Karpas-422 (cell line): ENCODE data around the gene TOP2B. TPM values are rescaled to one million over a fixed set of nuclear protein-coding genes. Genes with fewer than 3 reads are reported as not detected.

Experiments
- DNase-seq: peaks from one replicate; pipeline ENCODE4 v3.0.0-alpha.2; 2015
- H2AFZ ChIP-seq: fragments of 200-600 bp; sonication (generic); 2 replicates; pipeline ENCODE4 v1.6.1; 2014; ENCODE audit warnings: antibody characterized with exemption, low read length, mixed read lengths
- H3K27ac ChIP-seq: fragments of 200-600 bp; sonication (generic); 2 replicates; pipeline ENCODE4 v1.5.1; 2014; ENCODE audit warnings: mild to moderate bottlenecking, low read length, moderate library complexity
- H3K27me3 ChIP-seq: fragments of 200-600 bp; sonication (generic); 2 replicates; pipeline ENCODE4 v1.6.1; 2014; ENCODE audit warnings: low read length, mixed read lengths
- H3K36me3 ChIP-seq: fragments of 200-600 bp; sonication (generic); 2 replicates; pipeline ENCODE4 v1.6.1; 2014; ENCODE audit warnings: low read length, mixed read lengths; ENCODE audit not compliant: insufficient read depth
- H3K4me1 ChIP-seq: fragments of 200-600 bp; sonication (generic); 2 replicates; pipeline ENCODE4 v1.6.1; 2014; ENCODE audit warnings: mild to moderate bottlenecking, low read length, mixed read lengths
- H3K4me2 ChIP-seq: fragments of 200-600 bp; sonication (generic); 2 replicates; pipeline ENCODE4 v1.6.1; 2014; ENCODE audit warnings: low read length, low read depth, mild to moderate bottlenecking; ENCODE audit not compliant: poor library complexity, severe bottlenecking
- H3K4me3 ChIP-seq: fragments of 200-600 bp; sonication (generic); 2 replicates; pipeline ENCODE4 v1.5.1; 2014; ENCODE audit warnings: mild to moderate bottlenecking, antibody characterized with exemption, low read length, mixed read lengths
- H3K79me2 ChIP-seq: fragments of 200-600 bp; sonication (generic); 2 replicates; pipeline ENCODE4 v1.6.1; 2014; ENCODE audit warnings: mild to moderate bottlenecking, low read length, mixed read lengths
- H3K9ac ChIP-seq: fragments of 200-600 bp; sonication (generic); 2 replicates; pipeline ENCODE4 v1.6.0; 2014; ENCODE audit warnings: low read length
- H3K9me2 ChIP-seq: fragments of 200-600 bp; sonication (generic), shearing (Covaris generic); replicated peaks from 2 replicates; pipeline ENCODE4 v1.6.0; 2014; ENCODE audit warnings: mild to moderate bottlenecking, low read length, moderate library complexity; ENCODE audit not compliant: insufficient read depth
- H3K9me3 ChIP-seq: fragments of 300-700, 200-600 bp; sonication (generic); 2 replicates; pipeline ENCODE4 v1.6.1; 2014; ENCODE audit warnings: low read length, mixed read lengths
- H4K20me1 ChIP-seq: fragments of 200-600 bp; sonication (generic); 2 replicates; pipeline ENCODE4 v1.6.1; 2014; ENCODE audit warnings: mild to moderate bottlenecking, antibody characterized with exemption, low read length, low read depth; ENCODE audit not compliant: insufficient read depth
- total RNA-seq: library from RNA; depleted of rRNA; stranded (reverse); fragments of >200 nt; shearing (Covaris generic); gene quantifications from 2 replicates; pipeline ENCODE4 v1.2.3, GENCODE V29; 2014; ENCODE audit warnings: low replicate concordance

The TOP2B gene
- total RNA-seq, 1 experiment from 2014 or later: 155 TPM

- Histone ChIP-seq H3K9ac (no peak overlapping the region), H3K27me3 (no peaks in the 10 kb centered on the region), H2AFZ (no peak overlapping the region), H3K4me3 (no peak overlapping the region), H3K4me1 (no peaks in the 10 kb centered on the region), H3K4me2 (no peak overlapping the region), H3K9me2 (no peaks in the 10 kb centered on the region), H4K20me1 (no peaks in the 10 kb centered on the region), H3K79me2 (no peaks in the 10 kb centered on the region), H3K27ac (no peak overlapping the region), H3K36me3 (no peaks in the 10 kb centered on the region), H3K9me3 (no peaks in the 10 kb centered on the region)
- no peak for DNase-seq
Observed at GRCh38 chr3:25574172-25574765, 90.4 kb downstream of the TOP2B start.

GRCh38 chr3:25573386-25574171, 91.1 kb downstream of the TOP2B start:
- no peaks in the 10 kb centered on the region for H3K79me2 ChIP-seq
- no peaks in the 10 kb centered on the region for H3K9me3 ChIP-seq
- H3K9me2 ChIP-seq: no peaks in the 10 kb centered on the region
- no peaks in the 10 kb centered on the region for H3K27me3 ChIP-seq
- H2AFZ ChIP-seq: no peak overlapping the region
- no peak overlapping the region for H3K4me2 ChIP-seq
- no peaks in the 10 kb centered on the region for H3K36me3 ChIP-seq
- no peaks in the 10 kb centered on the region for H4K20me1 ChIP-seq
- no peaks in the 10 kb centered on the region for H3K4me1 ChIP-seq
- no peak overlapping the region for H3K27ac ChIP-seq
- no peak overlapping the region for H3K9ac ChIP-seq
- H3K4me3 ChIP-seq: no peak overlapping the region
- no peak for DNase-seq

GRCh38 chr3:25572919-25573385, 91.8 kb downstream of the TOP2B start:
- Histone ChIP-seq H3K4me2 (no peak overlapping the region), H3K4me1 (no peaks in the 10 kb centered on the region), H3K4me3 (no peak overlapping the region), H3K79me2 (no peaks in the 10 kb centered on the region), H2AFZ (no peak overlapping the region), H3K27ac (no peak overlapping the region), H3K27me3 (no peaks in the 10 kb centered on the region), H3K9me2 (no peaks in the 10 kb centered on the region), H3K36me3 (no peaks in the 10 kb centered on the region), H3K9me3 (no peaks in the 10 kb centered on the region), H4K20me1 (no peaks in the 10 kb centered on the region), H3K9ac (no peak overlapping the region)
- no peak for DNase-seq

GRCh38 chr3:25572336-25572735, 92.4 kb downstream of the TOP2B start:
- Histone ChIP-seq H3K27ac (no peak overlapping the region), H4K20me1 (no peaks in the 10 kb centered on the region), H3K4me2 (no peak overlapping the region), H3K9ac (no peak overlapping the region), H3K4me3 (no peak overlapping the region), H3K4me1 (no peaks in the 10 kb centered on the region), H2AFZ (no peak overlapping the region), H3K27me3 (no peaks in the 10 kb centered on the region), H3K79me2 (no peaks in the 10 kb centered on the region), H3K9me2 (no peaks in the 10 kb centered on the region), H3K36me3 (no peaks in the 10 kb centered on the region), H3K9me3 (no peaks in the 10 kb centered on the region)
- DNase-seq: no peak

- no peak overlapping the region for H3K4me3 ChIP-seq
- no peaks in the 10 kb centered on the region for H3K27me3 ChIP-seq
- H3K4me1 ChIP-seq: no peaks in the 10 kb centered on the region
- H3K9me3 ChIP-seq: no peaks in the 10 kb centered on the region
- no peaks in the 10 kb centered on the region for H4K20me1 ChIP-seq
- no peaks in the 10 kb centered on the region for H3K79me2 ChIP-seq
- no peaks in the 10 kb centered on the region for H3K9me2 ChIP-seq
- no peak for DNase-seq
- H2AFZ ChIP-seq: no peak overlapping the region
- no peak overlapping the region for H3K9ac ChIP-seq
- no peak overlapping the region for H3K4me2 ChIP-seq
- no peaks in the 10 kb centered on the region for H3K36me3 ChIP-seq
- H3K27ac ChIP-seq: no peak overlapping the region
Observed at GRCh38 chr3:25571285-25571684, 93.4 kb downstream of the TOP2B start.

GRCh38 chr3:25568525-25569078, 96.1 kb downstream of the TOP2B start:
- H4K20me1 ChIP-seq: no peaks in the 10 kb centered on the region
- H3K9ac ChIP-seq: peak overlapping the region; percentile 27; the same call in 1 of the 2 replicates
- H3K4me1 ChIP-seq: no peaks in the 10 kb centered on the region
- DNase-seq: no peak
- H3K9me2 ChIP-seq: no peaks in the 10 kb centered on the region
- no peaks in the 10 kb centered on the region for H3K27me3 ChIP-seq
- no peaks in the 10 kb centered on the region for H3K36me3 ChIP-seq
- peak overlapping the region; percentile 28 for H3K4me2 ChIP-seq
- H3K4me3 ChIP-seq: no peak overlapping the region
- H3K79me2 ChIP-seq: no peaks in the 10 kb centered on the region
- no peak overlapping the region for H2AFZ ChIP-seq
- no peak overlapping the region for H3K27ac ChIP-seq
- H3K9me3 ChIP-seq: no peaks in the 10 kb centered on the region

GRCh38 chr3:25567806-25568524, 96.7 kb downstream of the TOP2B start:
- Histone ChIP-seq H3K79me2 (no peaks in the 10 kb centered on the region), H3K4me3 (no peak overlapping the region), H2AFZ (no peak overlapping the region), H3K9me2 (no peaks in the 10 kb centered on the region), H3K27me3 (no peaks in the 10 kb centered on the region), H3K27ac (no peak overlapping the region), H3K36me3 (no peaks in the 10 kb centered on the region), H3K4me1 (no peaks in the 10 kb centered on the region), H4K20me1 (no peaks in the 10 kb centered on the region), H3K9me3 (no peaks in the 10 kb centered on the region), H3K4me2 (no peak overlapping the region), H3K9ac (no peak overlapping the region)
- DNase-seq: no peak

GRCh38 chr3:25567388-25567787, 97.3 kb downstream of the TOP2B start:
- Histone ChIP-seq H3K27me3 (no peaks in the 10 kb centered on the region), H3K9me3 (no peaks in the 10 kb centered on the region)

More at GRCh38 chr3:25567388-25567787, 97.3 kb downstream of the TOP2B start:
- H3K9ac ChIP-seq: no peak overlapping the region
- no peaks in the 10 kb centered on the region for H4K20me1 ChIP-seq
- no peaks in the 10 kb centered on the region for H3K36me3 ChIP-seq
- no peak for DNase-seq
- no peaks in the 10 kb centered on the region for H3K9me2 ChIP-seq
- no peak overlapping the region for H3K4me3 ChIP-seq
- H2AFZ ChIP-seq: no peak overlapping the region
- H3K4me1 ChIP-seq: no peaks in the 10 kb centered on the region
- H3K27ac ChIP-seq: no peak overlapping the region
- H3K4me2 ChIP-seq: no peak overlapping the region
- no peaks in the 10 kb centered on the region for H3K79me2 ChIP-seq
